ENCODE measurements around the gene FLNB. TPM values are rescaled to one million over a fixed set of nuclear protein-coding genes. Genes with fewer than 3 reads are reported as not detected.
A peak's percentile ranks its signal among the peaks of the same experiment; 100 is the strongest.

The FLNB gene
- total RNA-seq, 2 donors from 2014 or later: 104 to 121 TPM

- peaks cover 0 to 11% of the 10 kb centered on the region in 2 donors for H3K36me3 ChIP-seq (replicated peaks in 1 of 2; ENCODE audit: insufficient read depth in 1 of 2, low read depth in 2 of 2)
- DNase-seq (no peak), ATAC-seq (no peak)
- WGBS, 2 donors: 90 to 96% methylated on average over 1 of the region's 1 CpG
- intact Hi-C loops (cut with DNase I): no loop called here
- no peak for TF ChIP-seq CTCF (IDR thresholded peaks at IDR 0.05)
- no peak for TF ChIP-seq POLR2A (IDR thresholded peaks at IDR 0.05)
- H3K4me1 ChIP-seq: peaks cover 49% of the 10 kb centered on the region
- H3K4me3 ChIP-seq: no peak overlapping the region
- H3K27me3 ChIP-seq: no peaks in the 10 kb centered on the region
- no peaks in the 10 kb centered on the region for H3K9me3 ChIP-seq
- no peak overlapping the region for H3K27ac ChIP-seq
Observed at GRCh38 chr3:58160399-58160798, 152.2 kb downstream of the FLNB start.

GRCh38 chr3:58161435-58162398 is 153.5 kb downstream of the FLNB start:
- intact Hi-C loops (cut with DNase I): no loop called here
- H3K36me3 ChIP-seq (replicated peaks in 1 of 2; ENCODE audit: insufficient read depth in 1 of 2, low read depth in 2 of 2): peaks cover 0 to 6% of the 10 kb centered on the region in 2 donors
- peaks cover 62% of the 10 kb centered on the region for H3K4me1 ChIP-seq
- TF ChIP-seq POLR2A (IDR thresholded peaks at IDR 0.05) (no peak), CTCF (IDR thresholded peaks at IDR 0.05) (no peak)
- H3K27ac ChIP-seq: peak overlapping the region; percentile 34 to 94 (median 91)
- no peaks in the 10 kb centered on the region for H3K9me3 ChIP-seq
- 80 to 84% methylated on average over 10 to 11 of the region's 11 CpGs for WGBS, 2 donors
- H3K27me3 ChIP-seq: no peaks in the 10 kb centered on the region
- ATAC-seq (no peak), DNase-seq (peak; percentile 73 to 83 (median 80))
- H3K4me3 ChIP-seq: no peak overlapping the region

GRCh38 chr3:58163234-58163633 is 155.0 kb downstream of the FLNB start:
- 69 to 71% methylated on average over 12 to 14 of the region's 14 CpGs for WGBS, 2 donors

GRCh38 chr3:58164199-58164879 is 156.1 kb downstream of the FLNB start:
- 24 to 33% methylated on average over 9 to 12 of the region's 12 CpGs for WGBS, 2 donors
- peaks cover 76% of the 10 kb centered on the region for H3K4me1 ChIP-seq
- DNase-seq: peak; percentile 92 to 97 (median 96)
- no peak overlapping the region for H3K4me3 ChIP-seq
- peak overlapping the region; percentile 88 to 97 (median 94) for H3K27ac ChIP-seq
- ATAC-seq: peak; percentile 87
- peaks cover 0 to 2% of the 10 kb centered on the region in 2 donors for H3K36me3 ChIP-seq (replicated peaks in 1 of 2; ENCODE audit: insufficient read depth in 1 of 2, low read depth in 2 of 2)
- no peaks in the 10 kb centered on the region for H3K9me3 ChIP-seq
- TF ChIP-seq POLR2A (IDR thresholded peaks at IDR 0.05): peak in 2 of 3 donors; percentile 71 to 73
- TF ChIP-seq CTCF (IDR thresholded peaks at IDR 0.05): no peak
- intact Hi-C loops (cut with DNase I): no loop called here
- H3K27me3 ChIP-seq: no peaks in the 10 kb centered on the region

More at GRCh38 chr3:58163234-58163633, 155.0 kb downstream of the FLNB start:
- Histone ChIP-seq H3K4me3 (no peak overlapping the region), H3K27ac (peak overlapping the region; percentile 88 to 97 (median 94)), H3K4me1 (peaks cover 77% of the 10 kb centered on the region), H3K9me3 (no peaks in the 10 kb centered on the region), H3K36me3 (replicated peaks in 1 of 2; ENCODE audit: insufficient read depth in 1 of 2, low read depth in 2 of 2) (no peaks in the 10 kb centered on the region), H3K27me3 (no peaks in the 10 kb centered on the region)
- ATAC-seq: no peak
- intact Hi-C loops (cut with DNase I): no loop called here
- no peak for TF ChIP-seq POLR2A (IDR thresholded peaks at IDR 0.05)
- TF ChIP-seq CTCF (IDR thresholded peaks at IDR 0.05): no peak
- no peak for DNase-seq
